KBM-7 (cell line): ENCODE measurements around the gene ABCC1.

Experiments used
- DNase-seq: peaks from one replicate; pipeline ENCODE4 v3.0.0-alpha.2; 2015
- in situ Hi-C: fragments of 300-500 bp; cut with MboI; formaldehyde crosslinking; loops from 2 replicates; pipeline ENCODE4 v1.14.3; 2020; ENCODE audit warnings: low sequenced_read_pairs, low pct_unique_long_range_greater_than_20kb, mixed read lengths

ABCC1 gene

GRCh38 chr16:16062023-16062937, 112.9 kb downstream of the ABCC1 start:
- DNase-seq: peak; percentile 99

GRCh38 chr16:16063683-16064082, 114.3 kb downstream of the ABCC1 start:
- DNase-seq: no peak
- in situ Hi-C loops: no loop called here

More at GRCh38 chr16:16062023-16062937, 112.9 kb downstream of the ABCC1 start:
- in situ Hi-C loops: no loop called here

GRCh38 chr16:16064874-16065384, 115.5 kb downstream of the ABCC1 start:
- no peak for DNase-seq
- in situ Hi-C loops: no loop called here

- no peak for DNase-seq
- in situ Hi-C loops: no loop called here
Measured at GRCh38 chr16:16067127-16067526, 117.7 kb downstream of the ABCC1 start.

GRCh38 chr16:16071631-16072244, 122.3 kb downstream of the ABCC1 start:
- in situ Hi-C loops: no loop called here
- peak; percentile 27 for DNase-seq

GRCh38 chr16:16073001-16073545, 123.7 kb downstream of the ABCC1 start:
- in situ Hi-C loops: no loop called here
- DNase-seq: no peak

- peak; percentile 95 for DNase-seq
- in situ Hi-C loops: no loop called here
Measured at GRCh38 chr16:16073891-16074881, 124.8 kb downstream of the ABCC1 start.

- DNase-seq: peak; percentile 97
- in situ Hi-C loops: no loop called here
Measured at GRCh38 chr16:16075488-16076422, 126.3 kb downstream of the ABCC1 start.

GRCh38 chr16:16076423-16076813, 127.0 kb downstream of the ABCC1 start:
- in situ Hi-C loops: no loop called here
- no peak for DNase-seq

GRCh38 chr16:16080465-16081065, 131.1 kb downstream of the ABCC1 start:
- in situ Hi-C loops: no loop called here
- DNase-seq: no peak

GRCh38 chr16:16081141-16081540, 131.7 kb downstream of the ABCC1 start:
- no peak for DNase-seq
- in situ Hi-C loops: no loop called here

GRCh38 chr16:16082255-16082654, 132.8 kb downstream of the ABCC1 start:
- in situ Hi-C loops: no loop called here
- DNase-seq: no peak

GRCh38 chr16:16083421-16084156, 134.2 kb downstream of the ABCC1 start:
- in situ Hi-C loops: no loop called here
- DNase-seq: peak; percentile 81

GRCh38 chr16:16084874-16085273, 135.5 kb downstream of the ABCC1 start:
- in situ Hi-C loops: no loop called here
- no peak for DNase-seq

GRCh38 chr16:16086653-16087446, 137.4 kb downstream of the ABCC1 start:
- DNase-seq: no peak
- in situ Hi-C loops: no loop called here

- in situ Hi-C loops: no loop called here
- no peak for DNase-seq
Measured at GRCh38 chr16:16090238-16090637, 140.8 kb downstream of the ABCC1 start.
